ENCODE measurements around the gene DNM2. TPM values are rescaled to one million over a fixed set of nuclear protein-coding genes. Genes with fewer than 3 reads are reported as not detected.

Gene DNM2
- total and polyA plus RNA-seq, 10 of the 15 experiments (the other 5 are each of a cell fraction or from before 2014, with no cell fraction given), result 1.2 to 146 (median 68.9) TPM

- no peaks in the 10 kb centered on the region for H3K9me3 ChIP-seq (replicated peaks; ENCODE audit: control insufficient read depth, insufficient read depth, low read length)
- SMC1A ChIA-PET (ENCODE audit: uncharacterized antibody, unreplicated experiment), result interaction anchor here (0.7 kb wide), 1 partner anchor 63 kb away, joined by 3 read pairs; no protein-coding TSS in a partner anchor
- no peak for ATAC-seq
- no peak for TF ChIP-seq BMI1 (IDR thresholded peaks at IDR 0.05; ENCODE audit: borderline replicate concordance)
- no peak for TF ChIP-seq ETV6 (conservative IDR thresholded peaks at IDR 0.05 in 1 of 2, IDR thresholded peaks at IDR 0.05 in 1 of 2; ENCODE audit: borderline replicate concordance in 1 of 2, low read depth in 1 of 2)
- TF ChIP-seq HCFC1 (IDR thresholded peaks at IDR 0.05; ENCODE audit: low read length), result no peak
- no peak for TF ChIP-seq ZBTB4 (CRISPR knock-in tag; IDR thresholded peaks at IDR 0.05)
- no peak for TF ChIP-seq ZNF24 (IDR thresholded peaks at IDR 0.05)
- no peak for TF ChIP-seq BRCA1 (IDR thresholded peaks at IDR 0.05; ENCODE audit: low read depth, low read length)
- TF ChIP-seq CREB1 (IDR thresholded peaks at IDR 0.05; ENCODE audit: low read depth), result no peak
- CTCF ChIA-PET, result interaction anchor here (0.6 to 1.3 kb wide), 2 partner anchors 63 to 82 kb away, joined by 3 to 5 read pairs; partner anchors contain the start of gene DNM2
- FAIRE-seq, result no peak
- no peak overlapping the region for H3K9ac ChIP-seq (ENCODE audit: control insufficient read depth, insufficient read depth, low read length)
- H3K4me2 ChIP-seq (ENCODE audit: control insufficient read depth, insufficient read depth), result no peak overlapping the region
- intact Hi-C loops (cut with micrococcal nuclease; ENCODE audit: unreplicated experiment) (no loop called here), in situ Hi-C loops (cut with MboI) (no loop called here)
- no peak overlapping the region for H3K4me3 ChIP-seq
- no peaks in the 10 kb centered on the region for H4K20me1 ChIP-seq (ENCODE audit: control insufficient read depth, insufficient read depth)
- POLR2A ChIA-PET, result interaction anchor here (0.6 to 0.7 kb wide), 2 partner anchors 21 to 78 kb away, joined by 3 to 4 read pairs; no protein-coding TSS in a partner anchor
- BruUV-seq (replicated peaks), result no TSS peak
- no peak for DNase-seq (ENCODE audit: low read depth, low spot score)
- H3K79me2 ChIP-seq (ENCODE audit: control insufficient read depth, insufficient read depth, low read length), result no peaks in the 10 kb centered on the region
- no peak overlapping the region for H2AFZ ChIP-seq (ENCODE audit: control insufficient read depth, low read depth, low read length)
- H3K27ac ChIP-seq (ENCODE audit: control insufficient read depth, insufficient read depth), result no peak overlapping the region
- H3K4me1 ChIP-seq (ENCODE audit: control insufficient read depth, insufficient read depth, low read length), result peaks cover 17% of the 10 kb centered on the region
- H3K27me3 ChIP-seq (replicated peaks in 1 of 2; ENCODE audit: control insufficient read depth in 2 of 2, insufficient read depth in 2 of 2, low read length in 1 of 2), result no peaks in the 10 kb centered on the region
- 95% methylated on average over 6 of the region's 6 CpGs for WGBS (ENCODE audit: insufficient coverage, insufficient replicate concordance, low lambda C conversion rate, missing lambda C conversion rate)
- RAD21 ChIA-PET (ENCODE audit: unreplicated experiment), result interaction anchor here (1.2 kb wide), 1 partner anchor 63 kb away, joined by 7 read pairs; the partner anchor contains the start of gene DNM2
- peaks cover 28 to 31% of the 10 kb centered on the region in 2 experiments for H3K36me3 ChIP-seq (ENCODE audit: control insufficient read depth in 2 of 2, insufficient read depth in 2 of 2, low read length in 1 of 2)
Measured at GRCh38 chr19:10780368-10780767, 62.5 kb downstream of the DNM2 start.
